Stimulated activated CD4-positive, alpha-beta T cell treated with anti-CD3 and anti-CD28 coated beads, Interleukin-15, amount 100 ng/mL, for 1 hour (primary cell): ENCODE measurements around the gene UROS.

Source experiments
- DNase-seq, 2 donors: peaks; one replicate each; pipeline ENCODE4 v3.0.0-alpha.2; 2020; ENCODE audit warnings: low read depth in 1 of 2, low spot score in 1 of 2

The UROS gene

DNA sequence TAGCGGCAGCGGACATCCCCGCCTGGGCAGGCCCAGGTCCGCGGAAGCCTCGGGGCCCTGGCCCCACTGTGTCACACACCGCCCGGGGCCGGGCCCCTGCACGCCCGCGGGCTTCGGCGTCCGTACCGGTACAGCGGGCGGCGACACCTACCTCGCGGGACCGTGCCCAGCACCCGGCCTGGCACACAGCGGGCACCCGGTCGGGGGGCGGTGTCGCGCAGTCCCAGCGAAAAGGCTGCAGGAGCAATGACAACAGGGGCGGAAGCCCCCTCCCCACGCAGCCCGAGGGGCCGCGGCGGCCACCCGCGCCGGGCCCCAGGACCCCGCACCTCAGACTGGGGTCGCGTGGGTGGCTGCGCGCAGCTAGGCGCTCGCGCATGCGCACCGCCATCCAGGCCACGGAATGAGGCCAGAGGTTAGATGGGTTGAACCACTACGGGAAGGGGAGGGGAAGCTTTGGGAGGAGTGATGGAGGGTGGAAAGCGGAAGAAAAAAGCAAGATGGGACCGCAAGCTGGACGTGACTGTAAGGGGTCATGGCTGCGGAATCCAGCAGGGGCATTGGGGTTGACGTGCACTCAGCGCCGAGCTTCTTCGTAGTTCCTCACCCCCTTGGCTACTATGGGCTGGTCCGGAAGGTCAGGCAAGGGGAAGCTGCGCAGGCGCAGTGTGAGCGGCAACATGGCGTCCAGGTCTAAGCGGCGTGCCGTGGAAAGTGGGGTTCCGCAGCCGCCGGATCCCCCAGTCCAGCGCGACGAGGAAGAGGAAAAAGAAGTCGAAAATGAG is at the start of gene UROS, which contains the start of gene BCCIP:
TSS of gene UROS (minus strand) at position 381 of the 785 bp plus-strand sequence. CDS start 6,759 bp downstream, outside the sequence.
TSS of gene BCCIP (plus strand) at position 669 of the 785 bp plus-strand sequence. CDS start at position 681, 12 bp downstream.
- peak; percentile 83 to 86 for DNase-seq

DNA sequence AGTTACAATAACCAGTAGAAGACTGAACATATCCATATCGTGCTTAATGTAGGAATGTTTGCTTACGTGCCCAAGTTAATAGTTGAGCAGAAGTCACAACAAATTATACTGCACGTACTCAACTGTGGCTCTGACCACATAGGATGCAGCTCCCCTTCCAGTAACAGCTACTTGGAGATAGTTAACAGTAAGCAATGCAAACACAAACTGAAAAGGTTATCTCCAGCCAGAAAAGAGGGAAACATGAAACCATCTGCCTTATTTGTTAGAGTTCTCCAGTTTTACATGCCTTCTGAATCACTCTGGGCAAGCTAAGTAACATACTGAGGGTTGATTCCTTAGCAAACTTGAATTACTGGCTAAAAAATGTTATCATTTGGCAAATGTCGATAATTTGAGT is 48.3 kb upstream of the UROS start:
- DNase-seq: no peak

DNA sequence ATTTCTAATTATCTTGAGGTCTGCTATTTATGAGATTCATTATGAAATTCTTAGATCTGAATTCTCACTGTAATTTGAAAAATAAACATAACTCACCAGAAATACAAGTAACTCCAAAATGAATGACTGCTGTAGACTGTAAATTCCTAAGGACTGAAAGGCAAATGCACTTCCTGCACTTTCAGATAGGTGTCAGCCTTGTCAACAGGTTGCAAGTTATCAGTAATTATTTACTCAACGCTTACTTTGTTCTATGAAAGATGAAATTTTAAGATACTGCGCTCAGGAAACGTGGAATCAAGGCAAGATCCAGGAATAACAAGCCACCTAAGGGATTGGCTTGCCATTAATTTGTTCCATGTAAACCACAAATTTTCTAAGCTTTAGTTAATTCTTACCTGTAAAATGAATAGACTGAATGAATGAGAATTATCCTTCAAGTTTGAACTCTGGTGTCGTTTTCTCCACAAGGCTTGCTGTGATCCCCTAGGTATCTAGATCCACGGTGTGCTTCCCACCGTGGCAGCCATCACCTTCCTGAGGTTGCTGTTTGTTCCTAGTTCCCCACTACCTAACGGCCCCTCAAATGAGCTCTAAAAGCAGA is 45.4 kb upstream of the UROS start:
- no peak for DNase-seq

DNA sequence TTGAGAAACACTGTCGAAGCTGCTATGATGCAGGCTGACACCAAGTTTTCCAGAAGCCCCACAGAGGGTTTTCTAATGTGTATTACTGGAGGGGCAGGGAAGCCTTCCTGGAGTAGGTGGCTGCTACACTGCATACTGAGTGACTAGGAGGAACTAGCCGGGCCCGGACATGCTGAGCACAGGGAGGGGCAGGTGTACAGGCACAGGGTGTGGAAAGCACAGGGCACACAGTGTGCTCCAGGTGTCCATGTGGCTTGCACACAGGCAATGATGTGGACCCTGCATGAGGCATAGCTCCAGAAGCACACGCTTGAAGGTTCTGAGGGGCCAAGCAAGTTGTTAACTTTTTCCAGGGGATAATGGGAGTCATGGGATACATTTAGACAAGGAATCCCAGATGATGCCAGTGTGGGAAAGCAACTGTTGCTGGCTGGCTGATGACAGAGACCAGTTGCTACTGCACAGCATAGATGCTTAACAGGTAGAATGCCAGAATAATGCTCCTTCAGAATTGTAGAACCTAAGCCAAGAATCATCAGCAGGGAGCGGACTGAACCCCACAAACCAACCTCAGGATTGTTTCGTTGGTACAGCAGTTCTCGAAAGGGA is 43.5 kb upstream of the UROS start:
- DNase-seq: no peak

DNA sequence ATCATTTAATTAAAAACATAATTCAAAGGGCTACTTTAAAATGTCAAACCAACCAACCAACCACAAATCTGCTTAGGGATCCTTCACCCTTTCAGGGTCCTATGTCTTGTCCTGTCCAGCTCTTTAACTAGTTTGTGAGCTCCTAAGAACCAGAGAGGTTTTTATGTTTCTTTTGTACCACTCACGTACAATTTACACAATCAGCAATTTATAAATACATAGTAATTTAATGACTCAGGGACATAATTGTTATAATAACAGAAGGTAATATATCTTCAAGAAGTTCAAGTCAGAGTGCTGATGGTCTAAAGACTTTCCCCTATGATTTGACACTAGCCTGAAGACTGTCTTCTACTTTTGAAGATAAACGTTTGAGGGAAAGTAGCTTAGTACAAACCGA is 42.1 kb upstream of the UROS start:
- no peak for DNase-seq

DNA sequence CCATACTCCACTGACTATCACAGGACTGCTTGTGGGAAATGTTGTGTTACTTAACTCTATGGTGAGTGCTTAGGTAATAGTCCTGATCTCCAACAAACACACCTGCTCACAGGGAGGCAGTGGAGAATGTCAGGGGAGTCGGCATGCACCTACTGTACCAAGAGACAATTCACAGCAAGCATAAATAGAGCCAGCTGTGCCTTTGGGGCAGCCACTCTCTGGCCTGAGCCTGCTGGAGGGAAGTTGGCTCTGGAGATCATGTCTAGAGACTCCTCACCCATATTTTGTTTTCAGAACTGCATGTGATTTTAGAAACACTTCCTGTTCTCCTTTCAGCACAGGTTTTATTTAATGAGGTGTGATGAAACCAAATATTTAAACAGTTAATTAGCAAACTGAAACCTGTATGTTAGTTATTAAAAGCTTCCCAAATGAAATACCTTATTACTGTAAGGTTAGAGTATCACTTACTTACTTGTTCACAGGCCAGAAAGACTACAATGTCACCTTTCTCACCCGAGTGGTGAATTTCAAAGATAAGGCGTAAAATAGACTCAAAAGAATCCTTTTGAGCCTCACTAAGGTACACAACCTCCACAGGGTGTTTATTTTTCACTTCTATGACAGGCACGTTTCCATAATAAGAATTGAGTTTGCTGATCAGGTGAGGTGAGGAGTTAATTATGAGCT is 36.2 kb upstream of the UROS start:
- no peak for DNase-seq

DNA sequence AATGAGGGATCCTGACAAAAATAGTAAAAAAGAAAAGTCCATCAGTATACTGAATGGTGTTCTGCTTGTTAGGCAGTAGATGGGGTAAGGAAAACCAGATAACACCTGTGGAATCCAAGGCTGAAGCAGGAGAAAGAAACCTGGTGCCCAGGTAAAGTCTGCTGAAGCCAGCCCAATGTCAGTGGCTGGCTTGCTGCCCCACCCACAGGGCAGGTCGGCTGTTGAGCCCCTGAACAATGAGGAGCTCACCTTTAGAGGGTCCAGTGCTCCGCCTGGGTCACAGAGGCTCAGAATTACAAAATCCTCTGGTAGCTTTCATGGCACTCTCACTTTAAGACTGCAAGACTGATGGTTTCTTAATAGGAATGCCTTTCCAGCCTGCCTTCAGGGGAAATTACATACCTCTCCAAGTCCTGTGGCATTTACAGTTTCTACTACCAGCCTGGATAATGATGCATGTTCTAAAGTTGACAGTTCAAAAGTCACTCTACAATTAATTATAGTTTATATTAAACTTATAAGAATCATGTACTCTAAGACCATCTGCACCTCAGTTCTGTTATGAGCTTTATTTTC is 34.2 kb upstream of the UROS start:
- DNase-seq: no peak

DNA sequence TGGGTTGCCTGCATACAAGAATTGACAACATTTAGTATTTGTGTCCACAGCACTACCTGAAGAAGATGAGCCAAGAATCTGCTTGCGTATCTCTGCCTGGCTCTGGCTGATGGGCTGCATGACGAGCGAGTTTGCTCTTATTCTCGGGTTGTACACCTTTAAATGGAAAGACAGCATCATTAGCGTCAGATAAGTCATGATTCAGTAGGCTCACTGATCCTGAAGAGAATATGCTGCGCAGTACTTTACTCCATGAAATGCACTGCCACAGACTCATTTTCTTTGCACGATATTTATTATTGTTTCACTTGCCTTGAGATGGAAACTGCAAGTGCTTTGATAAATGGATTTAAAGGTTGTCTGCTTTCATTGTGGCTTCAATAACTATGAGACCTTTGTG is 29.4 kb upstream of the UROS start:
- DNase-seq: no peak

DNA sequence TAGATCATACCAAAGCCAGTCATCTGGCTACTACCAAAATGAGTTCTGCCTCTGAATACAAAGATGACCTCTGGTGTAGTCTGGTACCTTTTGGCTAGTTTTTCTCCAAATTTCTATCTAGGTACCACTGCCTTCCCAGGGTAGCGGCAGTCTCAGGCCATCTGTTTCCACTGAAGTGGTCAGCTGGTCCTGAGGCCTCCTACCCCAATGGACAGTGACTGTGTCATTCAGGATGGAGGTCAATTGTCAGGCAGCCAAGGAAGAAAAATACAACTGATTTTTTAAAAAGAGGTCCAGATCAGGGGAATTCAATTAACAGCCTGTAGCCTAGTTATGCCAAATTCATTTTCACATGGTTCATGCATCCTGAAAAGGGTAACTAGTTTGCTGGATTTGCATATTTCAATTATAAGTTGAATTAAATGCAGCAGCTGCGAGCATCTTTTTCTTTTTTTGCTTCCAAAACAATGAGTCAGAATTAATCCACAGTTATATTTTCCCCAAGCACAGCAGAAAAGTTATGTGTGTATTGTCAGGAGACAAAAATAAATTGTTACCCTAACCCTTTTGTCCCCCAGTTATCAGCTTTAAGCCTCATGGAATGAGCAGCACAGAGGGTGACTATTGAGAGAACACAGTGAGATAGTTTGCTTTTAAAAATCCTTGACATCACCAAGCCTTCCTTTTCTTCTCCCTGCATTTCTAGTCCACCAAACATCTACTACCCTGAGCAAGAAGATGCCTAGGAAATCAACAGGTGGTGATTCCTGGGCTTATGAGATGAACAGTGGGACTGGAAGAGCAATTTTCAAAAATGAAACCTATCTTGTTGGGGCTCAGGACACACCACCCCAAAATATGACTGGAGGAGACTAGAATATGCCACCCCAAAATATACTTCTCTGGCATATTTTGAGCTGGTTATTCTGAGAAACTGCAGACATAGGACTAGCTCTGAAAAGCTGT is 28.0 kb upstream of the UROS start:
- no peak for DNase-seq

DNA sequence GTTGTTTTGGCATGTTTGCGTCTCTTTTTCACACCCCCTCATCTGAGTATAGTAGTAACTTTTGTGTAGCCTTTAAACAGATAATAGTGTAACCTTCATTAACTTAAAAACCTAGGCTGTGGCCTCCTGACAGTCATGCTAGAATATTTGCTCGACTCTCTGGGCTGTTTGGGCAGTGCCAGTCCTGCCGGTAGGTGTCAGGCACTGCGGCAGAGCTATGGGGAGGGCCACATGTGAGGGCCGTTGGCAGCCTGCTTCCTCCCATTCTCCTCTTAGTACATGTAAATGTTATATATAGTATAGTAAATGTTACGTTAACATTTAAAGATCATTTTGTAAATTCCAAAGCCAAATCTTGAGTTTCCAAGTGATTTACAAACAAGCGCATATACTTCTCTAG is 26.4 kb upstream of the UROS start:
- no peak for DNase-seq

DNA sequence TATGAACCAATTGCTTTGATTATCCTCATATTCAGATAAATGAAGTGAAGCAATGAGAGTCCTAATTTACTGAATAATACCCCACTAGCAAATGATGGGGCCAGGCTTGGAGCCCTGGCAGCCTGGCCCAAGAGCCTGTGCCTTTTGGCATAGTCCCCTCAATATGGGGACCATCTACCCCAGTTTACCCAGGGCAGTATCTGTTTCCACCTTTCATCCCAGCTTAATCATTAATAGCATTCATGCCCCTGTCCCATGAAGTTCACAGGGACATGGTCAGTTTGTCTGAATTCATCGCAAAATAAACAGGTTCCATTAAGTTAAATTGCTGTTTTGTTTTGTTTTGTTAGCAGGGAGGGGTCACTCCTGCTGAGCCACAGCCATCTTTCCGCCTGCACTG is 25.8 kb upstream of the UROS start:
- no peak for DNase-seq

DNA sequence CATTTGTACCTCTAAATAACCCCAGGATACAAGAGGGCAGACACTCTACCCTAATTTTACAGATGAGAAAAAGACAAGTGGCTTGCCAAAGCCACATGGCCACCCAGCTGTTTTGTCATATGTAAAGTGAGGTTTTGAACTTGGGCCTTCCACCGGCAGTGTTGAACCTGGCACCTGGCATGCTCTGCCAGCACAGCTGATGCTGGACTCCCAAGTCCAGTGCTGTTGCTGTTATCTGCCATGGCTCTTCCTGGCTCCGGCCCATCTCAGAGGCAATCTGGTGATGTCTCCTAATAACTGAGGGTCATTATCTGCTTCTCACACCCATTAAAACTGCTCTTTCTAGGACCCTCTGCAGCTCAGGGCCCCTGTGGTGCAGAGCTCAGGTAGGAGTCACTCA is 25.3 kb upstream of the UROS start:
- no peak for DNase-seq

DNA sequence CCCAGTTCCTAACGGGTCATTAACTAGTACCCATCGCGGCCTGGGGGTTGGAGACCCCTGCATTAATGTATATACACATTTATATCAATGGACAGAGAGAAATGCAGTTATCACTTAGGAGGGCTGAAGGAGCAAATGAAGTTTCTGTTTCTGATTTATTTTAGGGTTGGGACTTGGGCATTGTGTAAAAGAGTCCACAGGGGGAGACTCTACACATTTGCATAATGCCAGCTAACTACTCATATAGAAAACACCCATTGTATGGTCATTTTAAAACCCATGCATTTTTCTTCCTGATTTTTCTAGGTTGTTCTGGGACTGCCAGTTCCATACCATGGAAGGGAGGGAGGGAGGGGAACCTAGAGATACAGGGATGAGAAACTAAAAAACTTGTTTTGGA is 23.8 kb upstream of the UROS start:
- no peak for DNase-seq

DNA sequence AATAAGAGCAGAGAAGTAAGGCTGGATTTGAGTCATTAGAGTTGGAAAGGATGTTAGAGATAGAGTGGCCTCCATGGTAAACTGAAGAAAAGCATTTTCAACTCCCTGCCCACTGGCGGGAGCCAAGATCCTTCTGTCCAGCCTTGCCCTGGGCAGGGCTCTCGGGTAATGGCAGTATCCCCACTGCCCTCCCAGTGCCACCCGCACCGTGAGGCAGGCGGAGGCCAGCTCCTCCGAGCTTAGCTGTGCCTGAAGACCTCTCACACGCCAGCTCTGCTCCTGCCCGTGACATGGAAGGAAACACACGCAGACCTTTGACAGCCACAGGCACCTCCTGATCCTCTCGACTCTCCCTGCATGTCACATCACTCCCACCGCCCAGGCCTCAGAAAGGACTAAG is 22.6 kb upstream of the UROS start:
- no peak for DNase-seq

DNA sequence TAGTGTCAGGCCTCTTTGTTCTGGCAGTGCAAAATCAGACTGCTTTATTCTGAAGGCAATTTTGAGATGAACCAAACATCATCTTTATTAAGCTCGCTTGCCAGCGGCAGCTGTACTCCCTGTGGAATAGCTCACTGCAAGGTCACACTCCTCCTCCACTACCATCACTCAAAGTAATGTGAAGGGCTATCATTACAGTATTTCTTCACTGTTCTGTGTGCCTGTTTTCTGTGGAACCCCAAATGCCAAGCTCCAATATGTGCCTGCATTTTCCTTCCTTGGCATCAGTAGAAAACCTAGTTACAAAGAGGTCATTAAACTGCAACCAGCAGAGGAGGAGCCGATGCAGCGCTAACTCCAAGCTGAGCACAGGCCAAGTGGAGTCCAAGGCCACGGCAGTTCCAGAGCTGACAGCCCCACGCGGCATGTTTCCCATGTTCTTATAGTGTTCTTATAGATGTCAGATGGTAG is 21.7 kb upstream of the UROS start:
- DNase-seq: no peak

DNA sequence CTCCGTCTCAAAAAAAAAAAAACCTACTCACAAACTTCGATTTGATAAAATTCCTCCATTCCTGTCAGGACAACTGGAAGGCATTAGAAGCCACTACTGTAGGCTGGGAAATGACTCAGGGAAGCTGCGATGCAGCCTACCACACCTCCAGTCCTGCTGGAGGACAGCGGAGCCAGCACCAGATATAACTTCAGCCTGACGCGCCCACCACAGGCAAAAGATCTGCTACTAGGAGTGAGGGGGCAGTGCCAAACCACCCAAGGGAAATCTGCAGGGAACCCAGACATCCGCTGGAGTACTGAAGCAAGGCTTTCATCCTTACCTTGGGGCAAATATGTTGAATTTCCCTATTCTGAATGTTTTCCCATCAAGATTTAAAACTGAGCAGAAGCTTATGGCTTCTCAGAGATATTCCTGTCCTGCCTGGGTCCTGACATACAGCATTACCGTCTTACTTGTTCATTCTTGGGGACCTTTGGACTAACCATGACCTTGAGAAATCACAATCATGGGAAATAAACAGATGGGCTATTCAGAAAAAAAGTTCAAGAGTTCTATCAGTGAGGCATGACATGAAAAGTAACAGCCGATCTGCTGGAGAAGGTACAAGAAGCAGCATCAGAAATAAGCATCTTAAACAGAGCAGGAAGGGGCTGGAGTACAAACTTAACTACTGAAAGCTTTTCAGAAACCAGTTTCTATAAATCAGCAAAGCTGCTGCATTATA is 20.7 kb upstream of the UROS start:
- DNase-seq: no peak

DNA sequence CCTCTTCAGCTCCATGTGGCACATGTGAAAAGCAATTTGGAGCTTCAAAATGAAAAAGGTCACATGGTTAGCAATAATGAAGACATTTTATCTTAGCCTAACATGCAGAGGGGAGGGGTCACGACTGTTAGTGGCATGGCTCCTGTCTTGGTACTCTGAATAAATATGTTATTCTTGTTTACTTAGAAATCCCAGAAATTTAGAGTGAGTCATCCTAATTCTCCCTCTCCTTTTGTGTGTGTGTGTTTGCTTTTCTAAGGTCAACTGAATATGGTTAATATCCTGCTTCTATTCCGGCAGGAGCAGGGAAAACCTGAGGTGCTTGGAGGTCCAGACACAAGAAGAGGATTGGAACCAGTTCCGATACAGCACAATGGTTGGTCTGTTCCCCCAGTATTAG is 17.9 kb upstream of the UROS start:
- DNase-seq: no peak

DNA sequence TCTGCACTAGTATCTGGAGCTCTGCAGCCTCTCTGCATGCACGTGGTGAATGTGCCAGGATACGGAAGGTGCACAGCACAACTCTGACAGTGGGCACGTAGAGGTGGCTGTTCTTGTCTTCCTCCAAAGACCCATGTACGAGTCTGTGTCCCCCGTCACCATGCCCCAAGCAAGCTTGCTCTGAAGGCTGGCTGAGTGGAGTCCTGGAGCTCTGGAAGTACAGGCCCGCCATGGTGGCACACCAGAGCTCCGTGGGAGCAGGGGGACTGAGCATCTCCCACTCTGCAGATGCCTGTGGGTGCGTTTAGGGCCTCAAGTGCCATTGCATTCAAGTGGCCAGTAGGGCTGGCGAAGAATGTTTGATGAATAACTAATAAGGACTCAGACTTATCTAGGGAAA is 17.3 kb upstream of the UROS start:
- DNase-seq: no peak

DNA sequence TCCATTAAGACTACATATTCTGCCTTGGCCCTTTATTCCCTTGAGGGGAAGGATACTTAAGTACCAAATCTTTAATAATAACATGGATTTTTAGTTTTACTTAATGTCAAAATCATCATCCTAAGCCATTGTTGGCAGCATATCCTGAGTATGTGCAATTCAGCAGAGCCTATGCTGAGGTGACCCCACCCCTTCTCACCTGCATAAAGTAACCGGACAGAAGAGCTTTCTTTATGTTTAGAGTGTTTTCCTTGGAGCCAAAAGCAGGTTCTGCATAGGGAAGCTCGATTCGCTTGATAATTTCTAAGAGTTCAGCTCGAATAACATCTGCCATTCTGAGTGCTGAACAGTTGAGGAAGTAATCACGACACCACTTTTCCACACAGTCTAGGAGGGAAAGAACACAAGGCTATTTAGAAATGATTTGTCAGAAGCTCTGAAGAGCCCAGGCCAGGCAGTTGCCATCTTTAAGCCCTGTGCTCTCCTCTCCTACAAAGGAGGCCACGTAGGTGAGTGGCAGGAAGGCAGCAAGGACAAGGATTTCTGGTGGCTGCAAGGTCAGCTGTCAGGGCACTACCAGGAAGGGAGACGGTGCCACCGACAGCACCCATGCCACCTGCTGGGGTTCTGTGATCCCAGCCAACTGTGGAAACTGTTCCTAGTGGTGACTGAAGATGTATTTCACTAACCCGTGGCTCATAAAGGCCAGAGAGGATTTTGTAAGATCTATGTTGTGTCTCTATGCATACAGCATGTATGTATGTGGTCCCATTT is 15.9 kb upstream of the UROS start:
- no peak for DNase-seq
